ENCODE results near the gene TBC1D26. TPM values are rescaled to one million over a fixed set of nuclear protein-coding genes. Genes with fewer than 3 reads are reported as not detected.
"Not testable (repeated sequence)": the region's sequence is repeated elsewhere in the genome, so short reads cannot be mapped to it uniquely, and the experiment has no call there.

Gene TBC1D26
- total RNA-seq, 2 donors from 2014 or later, result not detected

GRCh38 chr17:15733174-15733789 is 1.2 kb downstream of the TBC1D26 start:
- not testable (repeated sequence) for H3K27ac ChIP-seq; H3K4me3 ChIP-seq; H3K9me3 ChIP-seq; H3K27me3 ChIP-seq (replicated peaks; ENCODE audit: insufficient read depth); ATAC-seq (ENCODE audit: insufficient number of reproducible peaks, low FRiP score, low read depth); H3K4me1 ChIP-seq (ENCODE audit: control insufficient read depth in 1 of 2, low read depth in 2 of 2); DNase-seq (ENCODE audit: low spot score); H3K36me3 ChIP-seq

- H3K27me3 ChIP-seq (replicated peaks; ENCODE audit: insufficient read depth); H3K4me3 ChIP-seq; H3K27ac ChIP-seq; H3K9me3 ChIP-seq; ATAC-seq (ENCODE audit: insufficient number of reproducible peaks, low FRiP score, low read depth); DNase-seq (ENCODE audit: low spot score); H3K4me1 ChIP-seq (ENCODE audit: control insufficient read depth in 1 of 2, low read depth in 2 of 2); H3K36me3 ChIP-seq: not testable (repeated sequence)
These were observed 4.5 kb downstream of the TBC1D26 start for GRCh38 chr17:15736578-15736977.

GRCh38 chr17:15738066-15738465 is 6.0 kb downstream of the TBC1D26 start:
- no peak for ATAC-seq (ENCODE audit: insufficient number of reproducible peaks, low FRiP score, low read depth)
- no peak for TF ChIP-seq CTCF (IDR thresholded peaks at IDR 0.05)
- H3K36me3 ChIP-seq, result no peaks in the 10 kb centered on the region
- no peak for DNase-seq (ENCODE audit: low spot score)
- no peak overlapping the region for H3K27ac ChIP-seq
- H3K4me1 ChIP-seq (ENCODE audit: control insufficient read depth in 1 of 2, low read depth in 2 of 2), result no peaks in the 10 kb centered on the region
- H3K4me3 ChIP-seq, result no peak overlapping the region
- no peaks in the 10 kb centered on the region for H3K9me3 ChIP-seq
- H3K27me3 ChIP-seq (replicated peaks; ENCODE audit: insufficient read depth), result no peaks in the 10 kb centered on the region

GRCh38 chr17:15739259-15739658 is 7.2 kb downstream of the TBC1D26 start:
- DNase-seq (ENCODE audit: low spot score); H3K4me3 ChIP-seq; H3K27ac ChIP-seq; H3K36me3 ChIP-seq; H3K27me3 ChIP-seq (replicated peaks; ENCODE audit: insufficient read depth); H3K4me1 ChIP-seq (ENCODE audit: control insufficient read depth in 1 of 2, low read depth in 2 of 2); H3K9me3 ChIP-seq; ATAC-seq (ENCODE audit: insufficient number of reproducible peaks, low FRiP score, low read depth): not testable (repeated sequence)

GRCh38 chr17:15740041-15740440 is 8.0 kb downstream of the TBC1D26 start:
- not testable (repeated sequence) for H3K36me3 ChIP-seq; ATAC-seq (ENCODE audit: insufficient number of reproducible peaks, low FRiP score, low read depth)

GRCh38 chr17:15740570-15741120 is 8.6 kb downstream of the TBC1D26 start:
- DNase-seq (ENCODE audit: low spot score) (no peak), ATAC-seq (ENCODE audit: insufficient number of reproducible peaks, low FRiP score, low read depth) (no peak)
- no peak for TF ChIP-seq CTCF (IDR thresholded peaks at IDR 0.05)

More at GRCh38 chr17:15740041-15740440, 8.0 kb downstream of the TBC1D26 start:
- H3K4me3 ChIP-seq; H3K4me1 ChIP-seq (ENCODE audit: control insufficient read depth in 1 of 2, low read depth in 2 of 2); H3K27ac ChIP-seq; H3K9me3 ChIP-seq; H3K27me3 ChIP-seq (replicated peaks; ENCODE audit: insufficient read depth); DNase-seq (ENCODE audit: low spot score): not testable (repeated sequence)

GRCh38 chr17:15741624-15742023 is 9.5 kb downstream of the TBC1D26 start:
- no peaks in the 10 kb centered on the region for H3K27me3 ChIP-seq (replicated peaks; ENCODE audit: insufficient read depth)
- no peak for TF ChIP-seq CTCF (IDR thresholded peaks at IDR 0.05)
- ATAC-seq (ENCODE audit: insufficient number of reproducible peaks, low FRiP score, low read depth), result no peak

More at GRCh38 chr17:15740570-15741120, 8.6 kb downstream of the TBC1D26 start:
- Histone ChIP-seq H3K9me3 (no peaks in the 10 kb centered on the region), H3K4me1 (ENCODE audit: control insufficient read depth in 1 of 2, low read depth in 2 of 2) (no peaks in the 10 kb centered on the region), H3K4me3 (no peak overlapping the region), H3K27ac (no peak overlapping the region), H3K36me3 (no peaks in the 10 kb centered on the region), H3K27me3 (replicated peaks; ENCODE audit: insufficient read depth) (no peaks in the 10 kb centered on the region)

More at GRCh38 chr17:15741624-15742023, 9.5 kb downstream of the TBC1D26 start:
- H3K36me3 ChIP-seq, result no peaks in the 10 kb centered on the region
- H3K27ac ChIP-seq, result no peak overlapping the region
- H3K4me3 ChIP-seq, result no peak overlapping the region
- H3K9me3 ChIP-seq, result no peaks in the 10 kb centered on the region
- no peak for DNase-seq (ENCODE audit: low spot score)
- H3K4me1 ChIP-seq (ENCODE audit: control insufficient read depth in 1 of 2, low read depth in 2 of 2), result no peaks in the 10 kb centered on the region

Measured in thoracic aorta (tissue), 2 donors.